Mesendoderm (in vitro differentiated cells): ENCODE data around the gene SLC35B4.

Source experiments
- DNase-seq: peaks from one replicate; pipeline ENCODE4 v3.0.0; 2013
- H2AK5ac ChIP-seq: 2 replicates; pipeline ENCODE4 v1.6.1; 2013; ENCODE audit warnings: low read length, inconsistent platforms
- H2BK120ac ChIP-seq: 2 replicates; pipeline ENCODE4 v1.6.1; 2013; ENCODE audit warnings: low read depth, mild to moderate bottlenecking, low read length, moderate library complexity, mixed read lengths
- H2BK15ac ChIP-seq: replicated peaks from 2 replicates; pipeline ENCODE4 v1.6.1; 2013; ENCODE audit warnings: low read depth, mild to moderate bottlenecking, moderate library complexity
- H2BK5ac ChIP-seq: 2 replicates; pipeline ENCODE4 v1.6.1; 2013; ENCODE audit warnings: low read length, inconsistent platforms
- H3K18ac ChIP-seq: 2 replicates; pipeline ENCODE4 v1.6.1; 2013; ENCODE audit warnings: mild to moderate bottlenecking, low read length, mixed read lengths
- H3K23ac ChIP-seq: one replicate; pipeline ENCODE4 v1.6.1; 2013; ENCODE audit warnings: low read length
- H3K27ac ChIP-seq: 2 replicates; pipeline ENCODE4 v1.5.1; 2013; ENCODE audit warnings: low read depth, mild to moderate bottlenecking, inconsistent platforms, low read length, moderate library complexity
- H3K27me3 ChIP-seq: 2 replicates; pipeline ENCODE4 v1.6.1; 2013; ENCODE audit warnings: low read length, control low read depth, mild to moderate bottlenecking, inconsistent platforms; ENCODE audit not compliant: insufficient read depth, poor library complexity
- H3K36me3 ChIP-seq: 2 replicates; pipeline ENCODE4 v1.6.1; 2013; ENCODE audit warnings: low read length, inconsistent platforms; ENCODE audit not compliant: control insufficient read depth, insufficient read depth
- H3K4ac ChIP-seq: one replicate; pipeline ENCODE4 v1.6.1; 2013; ENCODE audit warnings: low read depth, mild to moderate bottlenecking, low read length, moderate library complexity
- H3K4me1 ChIP-seq: 2 replicates; pipeline ENCODE4 v1.6.1; 2013; ENCODE audit warnings: low read depth, low read length, inconsistent platforms; ENCODE audit not compliant: control insufficient read depth
- H3K4me2 ChIP-seq: 2 replicates; pipeline ENCODE4 v1.6.1; 2013; ENCODE audit warnings: low read length
- H3K4me3 ChIP-seq: 2 replicates; pipeline ENCODE4 v1.5.1; 2013; ENCODE audit warnings: mild to moderate bottlenecking, low read length
- H3K56ac ChIP-seq: one replicate; pipeline ENCODE4 v1.6.1; 2013; ENCODE audit warnings: low read length
- H3K79me1 ChIP-seq: 2 replicates; pipeline ENCODE4 v1.6.1; 2013; ENCODE audit warnings: low read length, inconsistent platforms
- H3K79me2 ChIP-seq: 2 replicates; pipeline ENCODE4 v1.6.1; 2013; ENCODE audit warnings: mild to moderate bottlenecking, low read length; ENCODE audit not compliant: control insufficient read depth, insufficient read depth
- H3K9ac ChIP-seq: 2 replicates; pipeline ENCODE4 v1.6.1; 2013; ENCODE audit warnings: low read length, inconsistent platforms
- H4K5ac ChIP-seq: one replicate; pipeline ENCODE4 v1.6.1; 2013; ENCODE audit warnings: low read length
- H4K8ac ChIP-seq: one replicate; pipeline ENCODE4 v1.6.1; 2013; ENCODE audit warnings: low read depth, mild to moderate bottlenecking, control low read depth, low read length, moderate library complexity
- WGBS: extraction: QIAGEN DNeasy Blood & Tissue Kit; methylation state at CpG from one replicate; pipeline ENCODE4 v1.1.7; 2013; ENCODE audit warnings: low lambda C conversion rate, missing lambda C conversion rate; ENCODE audit not compliant: insufficient coverage; ENCODE audit errors: extremely low coverage; 5-methylcytosine and 5-hydroxymethylcytosine counted together

The SLC35B4 gene

DNA sequence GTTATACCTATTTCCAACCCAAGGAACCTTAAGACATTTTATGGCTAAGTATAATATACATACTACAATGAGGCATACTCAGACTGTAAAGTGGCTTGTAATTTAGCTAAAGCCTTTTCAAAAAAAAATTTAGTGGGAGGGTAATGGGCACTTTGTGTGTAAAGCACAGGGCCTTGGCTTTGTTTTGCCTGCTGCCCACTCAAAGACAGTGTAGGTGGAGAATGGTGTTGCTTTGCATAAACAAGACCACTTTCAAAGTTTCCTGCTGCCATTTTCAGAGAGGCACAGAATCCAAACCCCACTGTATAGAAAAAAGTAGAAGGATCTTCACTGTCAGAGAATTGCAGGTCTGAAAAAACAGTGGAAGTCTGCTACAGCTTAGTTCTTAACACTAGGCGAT lies 21.2 kb upstream of the SLC35B4 start:
- no peak overlapping the region for H2BK120ac ChIP-seq
- H3K4me1 ChIP-seq: no peaks in the 10 kb centered on the region
- no peak overlapping the region for H3K4me2 ChIP-seq
- H2BK15ac ChIP-seq: no peak overlapping the region
- no peak overlapping the region for H3K4me3 ChIP-seq
- no peak overlapping the region for H3K27ac ChIP-seq
- no peaks in the 10 kb centered on the region for H3K79me2 ChIP-seq
- no peak for DNase-seq
- H3K9ac ChIP-seq: no peak overlapping the region
- no peak overlapping the region for H2AK5ac ChIP-seq
- H3K36me3 ChIP-seq: no peaks in the 10 kb centered on the region
- H3K18ac ChIP-seq: no peak overlapping the region
- no peaks in the 10 kb centered on the region for H3K79me1 ChIP-seq
- H3K23ac ChIP-seq: no peak overlapping the region
- H3K4ac ChIP-seq: no peak overlapping the region
- no peak overlapping the region for H2BK5ac ChIP-seq
- no peak overlapping the region for H4K8ac ChIP-seq
- no peak overlapping the region for H3K56ac ChIP-seq
- no peak overlapping the region for H4K5ac ChIP-seq
- no CpG with 5 or more reads among the region's 1 CpG for WGBS
- no peaks in the 10 kb centered on the region for H3K27me3 ChIP-seq

DNA sequence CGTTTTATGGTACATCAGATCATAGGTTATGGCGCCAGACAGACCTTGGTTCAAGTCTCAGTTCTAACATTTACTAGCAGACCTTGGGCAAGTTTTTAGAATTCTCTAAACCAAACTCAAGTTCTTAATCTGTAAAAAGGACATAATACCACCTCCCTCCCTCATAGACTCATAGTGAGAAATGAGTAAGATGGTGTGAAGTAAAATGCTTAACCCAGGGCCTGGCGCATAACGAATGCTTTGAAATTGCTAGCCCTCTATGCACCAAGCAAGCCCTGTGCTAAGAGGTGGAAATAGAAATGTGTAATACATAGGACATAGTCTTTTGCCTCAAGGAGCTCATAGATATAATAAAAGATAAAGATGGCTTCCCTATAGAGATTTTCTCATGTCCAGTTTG lies 17.7 kb upstream of the SLC35B4 start:
- H3K27ac ChIP-seq: no peak overlapping the region
- H3K27me3 ChIP-seq: no peaks in the 10 kb centered on the region
- H3K56ac ChIP-seq: no peak overlapping the region
- no peaks in the 10 kb centered on the region for H3K4me1 ChIP-seq
- no peak overlapping the region for H4K8ac ChIP-seq
- no peaks in the 10 kb centered on the region for H3K79me1 ChIP-seq
- no peak overlapping the region for H3K4me3 ChIP-seq
- no CpG with 5 or more reads among the region's 4 CpGs for WGBS
- H2AK5ac ChIP-seq: no peak overlapping the region
- H3K79me2 ChIP-seq: no peaks in the 10 kb centered on the region
- no peak overlapping the region for H3K9ac ChIP-seq
- no peak overlapping the region for H3K4ac ChIP-seq
- no peak overlapping the region for H2BK5ac ChIP-seq
- H2BK120ac ChIP-seq: no peak overlapping the region
- H3K23ac ChIP-seq: no peak overlapping the region
- no peaks in the 10 kb centered on the region for H3K36me3 ChIP-seq
- no peak for DNase-seq
- no peak overlapping the region for H3K18ac ChIP-seq
- no peak overlapping the region for H3K4me2 ChIP-seq
- no peak overlapping the region for H2BK15ac ChIP-seq
- no peak overlapping the region for H4K5ac ChIP-seq

DNA sequence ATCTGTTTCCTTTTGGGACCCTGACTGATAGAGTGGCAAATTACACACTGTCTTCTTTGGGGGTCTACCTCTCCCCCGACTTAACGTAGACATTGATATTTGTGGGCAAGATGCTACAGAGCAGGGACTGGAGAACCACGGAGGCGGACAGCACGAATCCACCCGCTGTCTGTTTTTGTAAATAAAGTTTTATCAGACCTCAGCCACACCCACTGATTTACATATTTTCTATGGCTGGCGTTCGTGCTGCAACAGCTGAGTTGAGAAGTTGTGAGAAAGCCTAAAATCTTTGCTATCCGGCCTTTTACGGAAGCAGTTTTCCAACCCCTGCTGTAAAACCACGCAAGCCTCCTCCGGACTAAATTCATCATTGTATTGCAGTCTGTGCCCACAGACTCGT lies 17.2 kb upstream of the SLC35B4 start:
- Histone ChIP-seq H3K27ac (no peak overlapping the region), H3K79me1 (no peaks in the 10 kb centered on the region), H3K4me1 (no peaks in the 10 kb centered on the region), H4K8ac (no peak overlapping the region), H2BK15ac (no peak overlapping the region), H4K5ac (no peak overlapping the region), H2AK5ac (no peak overlapping the region), H3K4me2 (no peak overlapping the region), H3K36me3 (no peaks in the 10 kb centered on the region), H2BK120ac (no peak overlapping the region), H3K56ac (no peak overlapping the region), H3K9ac (no peak overlapping the region), H3K4me3 (no peak overlapping the region), H2BK5ac (no peak overlapping the region), H3K27me3 (no peaks in the 10 kb centered on the region), H3K18ac (no peak overlapping the region), H3K23ac (no peak overlapping the region), H3K4ac (no peak overlapping the region), H3K79me2 (no peaks in the 10 kb centered on the region)
- DNase-seq: no peak
- WGBS: no CpG with 5 or more reads among the region's 13 CpGs

DNA sequence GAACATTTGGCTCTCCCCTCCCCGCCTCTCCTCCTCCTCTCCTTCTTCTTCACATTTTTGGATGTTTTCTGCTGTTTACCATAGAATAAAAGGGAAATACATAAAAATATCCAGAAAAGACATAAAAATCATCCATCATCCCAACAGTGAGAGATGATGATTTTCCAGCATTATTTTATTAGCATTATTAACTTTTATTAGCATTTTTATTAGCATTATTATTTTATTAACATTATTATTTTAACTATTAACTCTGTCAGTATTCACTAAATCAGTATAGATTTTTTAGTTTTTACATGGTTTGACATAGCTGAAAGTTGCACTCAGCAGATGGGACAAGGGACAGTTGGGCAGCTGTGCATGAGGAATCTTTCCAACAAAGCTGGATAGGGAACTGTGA lies 16.2 kb upstream of the SLC35B4 start:
- Histone ChIP-seq H3K36me3 (no peaks in the 10 kb centered on the region), H2AK5ac (no peak overlapping the region), H3K79me1 (no peaks in the 10 kb centered on the region), H3K56ac (no peak overlapping the region), H3K23ac (no peak overlapping the region), H4K8ac (no peak overlapping the region), H3K9ac (no peak overlapping the region), H2BK15ac (no peak overlapping the region), H3K27ac (no peak overlapping the region), H3K4me2 (no peak overlapping the region), H4K5ac (no peak overlapping the region), H3K4ac (no peak overlapping the region), H3K79me2 (no peaks in the 10 kb centered on the region), H3K18ac (no peak overlapping the region), H2BK5ac (no peak overlapping the region), H3K27me3 (no peaks in the 10 kb centered on the region), H3K4me1 (no peaks in the 10 kb centered on the region), H2BK120ac (no peak overlapping the region), H3K4me3 (no peak overlapping the region)
- no CpG with 5 or more reads among the region's 1 CpG for WGBS
- DNase-seq: no peak

DNA sequence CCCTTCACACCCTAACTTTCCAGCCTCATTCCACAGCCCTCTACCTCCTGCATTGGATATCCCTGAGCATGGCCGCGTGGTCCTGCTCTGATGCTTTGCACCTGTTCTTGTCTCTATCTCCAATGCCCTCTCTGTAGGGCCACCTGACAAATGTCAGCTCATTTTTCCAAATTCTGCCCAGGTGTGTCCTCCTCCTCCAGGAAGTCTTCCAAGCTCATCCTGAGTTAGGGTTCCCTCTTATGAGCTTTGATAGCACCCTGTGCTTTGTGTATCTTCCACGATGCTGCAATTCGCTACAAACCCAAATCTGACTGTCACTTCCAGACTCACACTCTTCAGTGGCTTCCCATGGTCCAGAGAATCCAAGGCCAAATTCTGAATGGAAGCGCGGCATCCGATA lies 14.7 kb upstream of the SLC35B4 start:
- Histone ChIP-seq H2BK15ac (no peak overlapping the region), H4K8ac (no peak overlapping the region), H2BK120ac (no peak overlapping the region), H3K18ac (no peak overlapping the region), H3K79me2 (no peaks in the 10 kb centered on the region), H3K4me1 (no peaks in the 10 kb centered on the region), H3K79me1 (no peaks in the 10 kb centered on the region), H2BK5ac (no peak overlapping the region), H3K36me3 (no peaks in the 10 kb centered on the region), H2AK5ac (no peak overlapping the region), H3K9ac (no peak overlapping the region), H3K27me3 (no peaks in the 10 kb centered on the region), H3K27ac (no peak overlapping the region), H3K56ac (no peak overlapping the region), H3K4me2 (no peak overlapping the region), H4K5ac (no peak overlapping the region), H3K4me3 (no peak overlapping the region), H3K4ac (no peak overlapping the region), H3K23ac (no peak overlapping the region)
- no peak for DNase-seq
- no CpG with 5 or more reads among the region's 7 CpGs for WGBS

DNA sequence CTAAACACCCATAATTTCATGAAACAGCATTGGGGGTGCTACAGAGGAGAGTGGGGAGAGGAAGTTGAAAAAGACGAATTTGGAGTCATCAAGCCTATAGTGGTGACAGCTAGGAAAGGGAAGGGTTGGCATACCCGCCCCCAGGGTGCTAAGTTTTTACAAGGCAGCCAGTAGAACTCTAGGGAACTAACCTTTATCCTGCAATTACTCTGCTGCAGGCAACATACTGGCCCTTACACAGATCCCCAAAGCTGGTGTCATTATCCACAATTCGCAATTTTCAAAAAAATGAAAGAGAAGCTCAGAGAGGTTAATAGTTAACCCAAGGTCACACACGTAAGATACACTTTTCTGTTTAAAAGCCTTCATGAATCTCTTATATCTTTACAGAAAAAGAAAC lies 14.2 kb upstream of the SLC35B4 start:
- no CpG with 5 or more reads among the region's 4 CpGs for WGBS
- Histone ChIP-seq H2BK120ac (no peak overlapping the region), H3K4me2 (no peak overlapping the region), H3K36me3 (no peaks in the 10 kb centered on the region), H3K4me3 (no peak overlapping the region), H3K18ac (no peak overlapping the region), H3K4me1 (no peaks in the 10 kb centered on the region), H4K8ac (no peak overlapping the region), H3K27ac (no peak overlapping the region), H2BK15ac (no peak overlapping the region), H2AK5ac (no peak overlapping the region), H3K27me3 (no peaks in the 10 kb centered on the region), H3K56ac (no peak overlapping the region), H3K23ac (no peak overlapping the region), H3K79me1 (no peaks in the 10 kb centered on the region), H3K4ac (no peak overlapping the region), H4K5ac (no peak overlapping the region), H2BK5ac (no peak overlapping the region), H3K79me2 (no peaks in the 10 kb centered on the region), H3K9ac (no peak overlapping the region)
- no peak for DNase-seq
